ENCODE data around the gene SLC25A42.

GRCh38 chr19:19054315-19054938 lies 9.4 kb upstream of the SLC25A42 start:
- TF ChIP-seq CTCF (conservative IDR thresholded peaks at IDR 0.05; ENCODE audit: low read depth, low read length) (no peak), EZH2 (IDR thresholded peaks at IDR 0.05; ENCODE audit: borderline replicate concordance, low read depth, low read length, poor library complexity, severe bottlenecking) (no peak)

Measured in A673 (cell line).